H1 (cell line): ENCODE results near the gene HHAT. TPM values are rescaled to one million over a fixed set of nuclear protein-coding genes. Genes with fewer than 3 reads are reported as not detected.
A peak's percentile ranks its signal among the peaks of the same experiment; 100 is the strongest.

Experiments used
- CREB1 ChIP-seq: IDR thresholded peaks from 2 replicates; pipeline ENCODE4 v1.6.1; 2012; ENCODE audit warnings: inconsistent platforms
- HDAC6 ChIP-seq: IDR thresholded peaks from one replicate; pipeline ENCODE4 v1.7.1; 2012; ENCODE audit warnings: low read depth, mild to moderate bottlenecking, inconsistent platforms, low read length, moderate library complexity
- RAD21 ChIP-seq, 2 experiments: IDR thresholded peaks in 1 of 2; conservative IDR thresholded peaks in 1 of 2; 2 replicates each; pipeline ENCODE4 v1.6.1; 2011; ENCODE audit warnings: low read depth in 2 of 2, low read length in 2 of 2, improper control_type of control experiment in 1 of 2, inconsistent platforms in 1 of 2, mild to moderate bottlenecking in 1 of 2, moderate library complexity in 1 of 2
- SRF ChIP-seq: IDR thresholded peaks from 2 replicates; pipeline ENCODE4 v1.6.1; 2011; ENCODE audit warnings: mild to moderate bottlenecking, low read depth, low read length, moderate library complexity
- TAF7 ChIP-seq: optimal IDR thresholded peaks from 2 replicates; pipeline ENCODE3; 2011; ENCODE audit warnings: low read depth, mild to moderate bottlenecking, inconsistent platforms, low read length, moderate library complexity, borderline replicate concordance
- polyA plus RNA-seq, 7 experiments: library from polyadenylated mRNA; depleted of rRNA in 3 of 7; stranded (reverse) in 5 of 7; unstranded in 2 of 7; fragments of >200 nt in 5 of 7; fragments of 200-250 nt in 2 of 7; gene quantifications; 1 replicate in 5 of 7; 2 replicates in 1 of 7; 4 replicates in 1 of 7; pipeline versions ENCODE4 v1.2.1 to v1.2.3, GENCODE V29; 2011 to 2013; ENCODE audit warnings: missing spikeins in 2 of 7, mixed read lengths in 2 of 7
- total RNA-seq: library from RNA; stranded (reverse); fragmentation: NEBNext Ultra II Directional; extraction: Animal tissue kit (Norgen Biotek cat#: 25700); gene quantifications from 2 replicates; pipeline ENCODE4 v1.2.1, GENCODE V29; 2021
- TF ChIP-seq, protein P1 (sequence below): fragments of 300-600 bp; sonication (generic); IDR thresholded peaks from 2 replicates; pipeline ENCODE4 v1.7.1; 2012; ENCODE audit warnings: low read length, moderate library complexity, mild to moderate bottlenecking, inconsistent platforms; ENCODE audit not compliant: insufficient replicate concordance
- TF ChIP-seq, protein P2 (sequence below): IDR thresholded peaks from 2 replicates; pipeline ENCODE4 v1.6.1; 2011; ENCODE audit warnings: low read length, improper control_type of control experiment

Gene HHAT
- total and polyA plus RNA-seq, 2 of the 8 experiments (the other 6 are each of a cell fraction or from before 2014, with no cell fraction given) = 0.15 to 0.51 TPM

DNA sequence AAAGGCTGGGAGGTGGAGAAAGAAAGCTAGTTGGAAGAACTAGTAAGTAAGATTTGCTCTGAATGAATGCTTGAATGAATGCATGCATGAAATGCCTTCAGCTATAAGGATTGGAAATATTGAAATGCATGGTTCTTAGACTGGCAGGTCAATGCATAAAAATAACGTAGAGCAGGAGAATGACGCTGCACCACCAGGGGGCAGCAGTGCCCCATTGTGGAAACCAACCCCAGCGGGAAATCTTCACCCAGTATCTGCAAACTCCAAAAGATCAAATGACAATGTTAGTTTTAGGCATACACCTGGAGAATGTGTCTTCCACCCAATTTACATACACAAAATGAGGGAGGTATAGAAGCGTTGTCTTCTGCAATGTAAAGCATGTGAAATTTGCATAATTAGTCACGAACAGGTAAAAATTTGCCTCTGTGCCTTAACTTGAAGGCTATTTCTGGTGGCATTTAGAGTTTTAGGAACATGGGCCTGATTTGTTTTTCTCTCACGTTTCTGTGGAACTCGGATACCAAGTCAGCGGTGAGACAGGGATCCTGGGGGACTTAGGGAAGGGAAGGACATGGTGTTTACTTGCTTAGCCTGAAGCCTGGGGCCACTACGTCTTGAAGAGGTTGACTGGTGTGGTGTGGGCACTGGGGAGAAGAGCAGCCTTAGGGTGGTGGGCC is 78.6 kb downstream of the HHAT start (continued):
- TF ChIP-seq, protein P1, sequence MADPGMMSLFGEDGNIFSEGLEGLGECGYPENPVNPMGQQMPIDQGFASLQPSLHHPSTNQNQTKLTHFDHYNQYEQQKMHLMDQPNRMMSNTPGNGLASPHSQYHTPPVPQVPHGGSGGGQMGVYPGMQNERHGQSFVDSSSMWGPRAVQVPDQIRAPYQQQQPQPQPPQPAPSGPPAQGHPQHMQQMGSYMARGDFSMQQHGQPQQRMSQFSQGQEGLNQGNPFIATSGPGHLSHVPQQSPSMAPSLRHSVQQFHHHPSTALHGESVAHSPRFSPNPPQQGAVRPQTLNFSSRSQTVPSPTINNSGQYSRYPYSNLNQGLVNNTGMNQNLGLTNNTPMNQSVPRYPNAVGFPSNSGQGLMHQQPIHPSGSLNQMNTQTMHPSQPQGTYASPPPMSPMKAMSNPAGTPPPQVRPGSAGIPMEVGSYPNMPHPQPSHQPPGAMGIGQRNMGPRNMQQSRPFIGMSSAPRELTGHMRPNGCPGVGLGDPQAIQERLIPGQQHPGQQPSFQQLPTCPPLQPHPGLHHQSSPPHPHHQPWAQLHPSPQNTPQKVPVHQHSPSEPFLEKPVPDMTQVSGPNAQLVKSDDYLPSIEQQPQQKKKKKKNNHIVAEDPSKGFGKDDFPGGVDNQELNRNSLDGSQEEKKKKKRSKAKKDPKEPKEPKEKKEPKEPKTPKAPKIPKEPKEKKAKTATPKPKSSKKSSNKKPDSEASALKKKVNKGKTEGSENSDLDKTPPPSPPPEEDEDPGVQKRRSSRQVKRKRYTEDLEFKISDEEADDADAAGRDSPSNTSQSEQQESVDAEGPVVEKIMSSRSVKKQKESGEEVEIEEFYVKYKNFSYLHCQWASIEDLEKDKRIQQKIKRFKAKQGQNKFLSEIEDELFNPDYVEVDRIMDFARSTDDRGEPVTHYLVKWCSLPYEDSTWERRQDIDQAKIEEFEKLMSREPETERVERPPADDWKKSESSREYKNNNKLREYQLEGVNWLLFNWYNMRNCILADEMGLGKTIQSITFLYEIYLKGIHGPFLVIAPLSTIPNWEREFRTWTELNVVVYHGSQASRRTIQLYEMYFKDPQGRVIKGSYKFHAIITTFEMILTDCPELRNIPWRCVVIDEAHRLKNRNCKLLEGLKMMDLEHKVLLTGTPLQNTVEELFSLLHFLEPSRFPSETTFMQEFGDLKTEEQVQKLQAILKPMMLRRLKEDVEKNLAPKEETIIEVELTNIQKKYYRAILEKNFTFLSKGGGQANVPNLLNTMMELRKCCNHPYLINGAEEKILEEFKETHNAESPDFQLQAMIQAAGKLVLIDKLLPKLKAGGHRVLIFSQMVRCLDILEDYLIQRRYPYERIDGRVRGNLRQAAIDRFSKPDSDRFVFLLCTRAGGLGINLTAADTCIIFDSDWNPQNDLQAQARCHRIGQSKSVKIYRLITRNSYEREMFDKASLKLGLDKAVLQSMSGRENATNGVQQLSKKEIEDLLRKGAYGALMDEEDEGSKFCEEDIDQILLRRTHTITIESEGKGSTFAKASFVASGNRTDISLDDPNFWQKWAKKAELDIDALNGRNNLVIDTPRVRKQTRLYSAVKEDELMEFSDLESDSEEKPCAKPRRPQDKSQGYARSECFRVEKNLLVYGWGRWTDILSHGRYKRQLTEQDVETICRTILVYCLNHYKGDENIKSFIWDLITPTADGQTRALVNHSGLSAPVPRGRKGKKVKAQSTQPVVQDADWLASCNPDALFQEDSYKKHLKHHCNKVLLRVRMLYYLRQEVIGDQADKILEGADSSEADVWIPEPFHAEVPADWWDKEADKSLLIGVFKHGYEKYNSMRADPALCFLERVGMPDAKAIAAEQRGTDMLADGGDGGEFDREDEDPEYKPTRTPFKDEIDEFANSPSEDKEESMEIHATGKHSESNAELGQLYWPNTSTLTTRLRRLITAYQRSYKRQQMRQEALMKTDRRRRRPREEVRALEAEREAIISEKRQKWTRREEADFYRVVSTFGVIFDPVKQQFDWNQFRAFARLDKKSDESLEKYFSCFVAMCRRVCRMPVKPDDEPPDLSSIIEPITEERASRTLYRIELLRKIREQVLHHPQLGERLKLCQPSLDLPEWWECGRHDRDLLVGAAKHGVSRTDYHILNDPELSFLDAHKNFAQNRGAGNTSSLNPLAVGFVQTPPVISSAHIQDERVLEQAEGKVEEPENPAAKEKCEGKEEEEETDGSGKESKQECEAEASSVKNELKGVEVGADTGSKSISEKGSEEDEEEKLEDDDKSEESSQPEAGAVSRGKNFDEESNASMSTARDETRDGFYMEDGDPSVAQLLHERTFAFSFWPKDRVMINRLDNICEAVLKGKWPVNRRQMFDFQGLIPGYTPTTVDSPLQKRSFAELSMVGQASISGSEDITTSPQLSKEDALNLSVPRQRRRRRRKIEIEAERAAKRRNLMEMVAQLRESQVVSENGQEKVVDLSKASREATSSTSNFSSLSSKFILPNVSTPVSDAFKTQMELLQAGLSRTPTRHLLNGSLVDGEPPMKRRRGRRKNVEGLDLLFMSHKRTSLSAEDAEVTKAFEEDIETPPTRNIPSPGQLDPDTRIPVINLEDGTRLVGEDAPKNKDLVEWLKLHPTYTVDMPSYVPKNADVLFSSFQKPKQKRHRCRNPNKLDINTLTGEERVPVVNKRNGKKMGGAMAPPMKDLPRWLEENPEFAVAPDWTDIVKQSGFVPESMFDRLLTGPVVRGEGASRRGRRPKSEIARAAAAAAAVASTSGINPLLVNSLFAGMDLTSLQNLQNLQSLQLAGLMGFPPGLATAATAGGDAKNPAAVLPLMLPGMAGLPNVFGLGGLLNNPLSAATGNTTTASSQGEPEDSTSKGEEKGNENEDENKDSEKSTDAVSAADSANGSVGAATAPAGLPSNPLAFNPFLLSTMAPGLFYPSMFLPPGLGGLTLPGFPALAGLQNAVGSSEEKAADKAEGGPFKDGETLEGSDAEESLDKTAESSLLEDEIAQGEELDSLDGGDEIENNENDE = peak; percentile 83
- TF ChIP-seq CREB1 (peak; percentile 57), RAD21 (IDR thresholded peaks at IDR 0.05 in 1 of 2, conservative IDR thresholded peaks at IDR 0.05 in 1 of 2; ENCODE audit: low read depth in 2 of 2, low read length in 2 of 2) (peak; percentile 93 to 94), TAF7 (no peak), HDAC6 (no peak), SRF (no peak)
- TF ChIP-seq, protein P2, sequence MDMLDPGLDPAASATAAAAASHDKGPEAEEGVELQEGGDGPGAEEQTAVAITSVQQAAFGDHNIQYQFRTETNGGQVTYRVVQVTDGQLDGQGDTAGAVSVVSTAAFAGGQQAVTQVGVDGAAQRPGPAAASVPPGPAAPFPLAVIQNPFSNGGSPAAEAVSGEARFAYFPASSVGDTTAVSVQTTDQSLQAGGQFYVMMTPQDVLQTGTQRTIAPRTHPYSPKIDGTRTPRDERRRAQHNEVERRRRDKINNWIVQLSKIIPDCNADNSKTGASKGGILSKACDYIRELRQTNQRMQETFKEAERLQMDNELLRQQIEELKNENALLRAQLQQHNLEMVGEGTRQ = no peak
